Neural crest cell (in vitro differentiated cells): ENCODE measurements around the gene RALGAPA2. TPM values are rescaled to one million over a fixed set of nuclear protein-coding genes. Genes with fewer than 3 reads are reported as not detected.

Experiments
- DNase-seq: peaks from one replicate; pipeline ENCODE4 v3.0.0; 2021; ENCODE audit warnings: low read depth, mixed read lengths, low spot score
- H3K27ac Mint-ChIP-seq: one replicate; pipeline ENCODE4 v1.8.0; 2021; ENCODE audit warnings: mild to moderate bottlenecking, mixed read lengths; ENCODE audit not compliant: unreplicated experiment
- H3K27me3 Mint-ChIP-seq: 2 replicates; pipeline ENCODE4 v1.8.0; 2021; ENCODE audit warnings: low read depth, mild to moderate bottlenecking, mixed read lengths
- H3K36me3 Mint-ChIP-seq: 2 replicates; pipeline ENCODE4 v1.8.0; 2021; ENCODE audit warnings: low read depth, mild to moderate bottlenecking, mixed read lengths
- H3K4me1 Mint-ChIP-seq: 2 replicates; pipeline ENCODE4 v1.8.0; 2021; ENCODE audit warnings: mixed read lengths
- H3K4me3 Mint-ChIP-seq: one replicate; pipeline ENCODE4 v1.8.0; 2021; ENCODE audit warnings: mild to moderate bottlenecking, mixed read lengths
- H3K9me3 Mint-ChIP-seq: 2 replicates; pipeline ENCODE4 v1.8.0; 2021; ENCODE audit warnings: mixed read lengths
- CTCF ChIP-seq: fragments of 200-600 bp; sonication (generic); conservative IDR thresholded peaks from 2 replicates; pipeline ENCODE4 v1.5.0; 2021; ENCODE audit warnings: antibody characterized with exemption, mild to moderate bottlenecking
- total RNA-seq: library from RNA; stranded (reverse); gene quantifications from 2 replicates; pipeline ENCODE4 v1.2.1, GENCODE V29; 2021

RALGAPA2 gene
- total RNA-seq, 1 donor from 2014 or later: 29.3 TPM

- H3K27me3 Mint-ChIP-seq: no peaks in the 10 kb centered on the region
- TF ChIP-seq CTCF: no peak
- H3K27ac Mint-ChIP-seq: no peak overlapping the region
- no peaks in the 10 kb centered on the region for H3K9me3 Mint-ChIP-seq
- peaks cover 4% of the 10 kb centered on the region for H3K4me1 Mint-ChIP-seq
- H3K36me3 Mint-ChIP-seq: no peaks in the 10 kb centered on the region
- DNase-seq: no peak
- no peak overlapping the region for H3K4me3 Mint-ChIP-seq
These were observed 275.8 kb downstream of the RALGAPA2 start for GRCh38 chr20:20436689-20437088.

GRCh38 chr20:20435453-20435852, 277.0 kb downstream of the RALGAPA2 start:
- TF ChIP-seq CTCF: no peak
- no peak for DNase-seq
- Mint-ChIP-seq H3K36me3 (no peaks in the 10 kb centered on the region), H3K27me3 (no peaks in the 10 kb centered on the region), H3K9me3 (no peaks in the 10 kb centered on the region), H3K4me1 (no peaks in the 10 kb centered on the region), H3K4me3 (no peak overlapping the region), H3K27ac (no peak overlapping the region)

- Mint-ChIP-seq H3K4me3 (no peak overlapping the region), H3K27ac (no peak overlapping the region), H3K36me3 (no peaks in the 10 kb centered on the region), H3K4me1 (no peaks in the 10 kb centered on the region), H3K27me3 (no peaks in the 10 kb centered on the region), H3K9me3 (no peaks in the 10 kb centered on the region)
- DNase-seq: no peak
- TF ChIP-seq CTCF: no peak
These were observed 279.7 kb downstream of the RALGAPA2 start for GRCh38 chr20:20432618-20433286.

- no peak overlapping the region for H3K27ac Mint-ChIP-seq
- TF ChIP-seq CTCF: no peak
- H3K4me3 Mint-ChIP-seq: no peak overlapping the region
- H3K4me1 Mint-ChIP-seq: no peaks in the 10 kb centered on the region
- no peaks in the 10 kb centered on the region for H3K27me3 Mint-ChIP-seq
- H3K36me3 Mint-ChIP-seq: no peaks in the 10 kb centered on the region
- no peak for DNase-seq
- H3K9me3 Mint-ChIP-seq: no peaks in the 10 kb centered on the region
These were observed 282.4 kb downstream of the RALGAPA2 start for GRCh38 chr20:20430066-20430465.

- no peak for DNase-seq
- H3K9me3 Mint-ChIP-seq: no peaks in the 10 kb centered on the region
- no peak overlapping the region for H3K27ac Mint-ChIP-seq
- no peak overlapping the region for H3K4me3 Mint-ChIP-seq
- no peak for TF ChIP-seq CTCF
- no peaks in the 10 kb centered on the region for H3K36me3 Mint-ChIP-seq
- H3K27me3 Mint-ChIP-seq: no peaks in the 10 kb centered on the region
- no peaks in the 10 kb centered on the region for H3K4me1 Mint-ChIP-seq
These were observed 284.4 kb downstream of the RALGAPA2 start for GRCh38 chr20:20428067-20428466.
